Measurements from ENCODE around the gene PLXNB1.

The PLXNB1 gene

DNA sequence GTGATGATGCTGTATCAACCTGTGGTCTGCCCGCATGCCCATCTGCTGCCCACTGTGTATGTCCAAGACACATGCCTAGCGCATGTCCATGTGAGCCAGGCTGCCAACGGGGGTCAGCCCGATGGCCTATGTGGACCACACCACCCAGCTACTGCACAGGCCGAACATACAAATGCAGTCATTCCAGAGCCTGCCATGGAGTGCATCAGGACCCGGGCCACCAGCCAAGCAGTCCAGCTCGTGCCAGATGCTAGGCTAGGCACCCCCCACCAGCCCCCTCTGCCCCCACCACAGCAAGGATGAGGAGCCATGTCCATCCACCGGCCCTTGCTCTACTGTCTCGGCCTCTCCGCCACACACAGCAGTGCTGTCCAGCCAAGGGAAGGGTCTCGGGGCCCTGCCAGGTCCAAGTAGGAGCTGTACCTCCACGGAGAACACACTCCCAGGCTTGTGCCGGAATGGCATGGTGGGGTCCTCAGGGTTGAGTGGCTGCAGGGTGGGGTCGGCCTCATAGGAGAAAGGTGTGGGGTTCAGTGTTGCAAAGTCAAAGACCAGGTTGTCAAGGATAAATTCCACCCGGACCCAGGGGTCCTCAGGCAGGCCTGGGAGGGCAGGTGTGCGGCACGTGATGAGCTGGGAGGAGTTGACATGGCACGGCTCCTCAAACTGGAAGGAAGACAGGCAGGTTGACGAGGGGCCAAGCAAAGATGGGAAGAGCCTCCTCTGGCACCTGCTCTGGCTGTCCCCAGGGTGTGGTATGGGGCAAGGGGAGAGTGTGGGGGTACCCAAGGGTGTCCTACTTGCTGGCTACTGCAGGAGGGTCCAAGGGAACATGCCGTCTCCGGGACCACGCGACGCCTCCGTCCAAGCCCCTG lies 15.3 kb downstream of the PLXNB1 start:
- no peak for DNase-seq (ENCODE audit: low read depth)
- TF ChIP-seq, protein P1, sequence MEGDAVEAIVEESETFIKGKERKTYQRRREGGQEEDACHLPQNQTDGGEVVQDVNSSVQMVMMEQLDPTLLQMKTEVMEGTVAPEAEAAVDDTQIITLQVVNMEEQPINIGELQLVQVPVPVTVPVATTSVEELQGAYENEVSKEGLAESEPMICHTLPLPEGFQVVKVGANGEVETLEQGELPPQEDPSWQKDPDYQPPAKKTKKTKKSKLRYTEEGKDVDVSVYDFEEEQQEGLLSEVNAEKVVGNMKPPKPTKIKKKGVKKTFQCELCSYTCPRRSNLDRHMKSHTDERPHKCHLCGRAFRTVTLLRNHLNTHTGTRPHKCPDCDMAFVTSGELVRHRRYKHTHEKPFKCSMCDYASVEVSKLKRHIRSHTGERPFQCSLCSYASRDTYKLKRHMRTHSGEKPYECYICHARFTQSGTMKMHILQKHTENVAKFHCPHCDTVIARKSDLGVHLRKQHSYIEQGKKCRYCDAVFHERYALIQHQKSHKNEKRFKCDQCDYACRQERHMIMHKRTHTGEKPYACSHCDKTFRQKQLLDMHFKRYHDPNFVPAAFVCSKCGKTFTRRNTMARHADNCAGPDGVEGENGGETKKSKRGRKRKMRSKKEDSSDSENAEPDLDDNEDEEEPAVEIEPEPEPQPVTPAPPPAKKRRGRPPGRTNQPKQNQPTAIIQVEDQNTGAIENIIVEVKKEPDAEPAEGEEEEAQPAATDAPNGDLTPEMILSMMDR (conservative IDR thresholded peaks at IDR 0.05; ENCODE audit: low read length), result no peak
- no peak overlapping the region for H3K4me3 ChIP-seq (ENCODE audit: low read length)

DNA sequence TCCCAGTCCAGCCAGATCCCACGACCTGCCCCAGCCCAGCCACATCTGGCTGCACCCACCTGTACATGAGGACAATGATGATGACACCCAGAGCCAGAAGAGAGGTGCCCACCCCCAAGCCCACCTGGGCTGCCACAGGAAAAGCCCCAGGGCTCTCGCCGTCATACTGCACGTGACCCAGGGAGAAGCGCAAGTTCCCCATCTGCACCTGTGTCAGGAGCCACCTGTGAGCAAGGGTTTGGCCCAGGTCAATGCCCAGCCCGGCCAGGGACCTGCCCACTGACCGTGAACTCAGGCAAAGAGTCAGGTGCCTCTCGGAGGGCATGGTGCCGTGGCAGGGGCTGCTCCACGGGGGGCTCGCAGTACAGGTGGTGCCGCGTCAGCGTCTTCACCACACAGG lies 16.3 kb downstream of the PLXNB1 start:
- no peak for DNase-seq (ENCODE audit: low read depth)
- TF ChIP-seq, protein P1 (conservative IDR thresholded peaks at IDR 0.05; ENCODE audit: low read length), result no peak
- H3K4me3 ChIP-seq (ENCODE audit: low read length), result no peak overlapping the region

DNA sequence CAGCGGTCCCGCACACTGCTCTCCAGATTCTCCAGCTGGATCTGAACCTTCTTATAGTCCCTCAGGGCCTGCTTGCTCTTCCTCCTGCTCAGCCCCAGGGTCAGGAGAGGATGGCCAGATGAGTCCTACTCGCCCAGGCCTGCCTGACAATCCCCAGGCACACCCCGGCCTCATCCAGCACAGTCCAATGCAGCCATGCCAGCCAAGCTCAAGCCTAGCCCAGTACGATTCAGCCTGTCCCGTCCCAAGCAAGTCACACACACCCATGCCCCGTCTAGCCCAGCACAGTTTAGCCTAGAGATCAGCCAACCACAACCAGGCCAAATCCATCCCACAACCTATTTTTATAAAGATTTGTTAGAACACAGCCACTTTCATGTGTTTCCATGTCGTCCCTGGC lies 16.8 kb downstream of the PLXNB1 start:
- no peak overlapping the region for H3K4me3 ChIP-seq (ENCODE audit: low read length)
- TF ChIP-seq, protein P1 (conservative IDR thresholded peaks at IDR 0.05; ENCODE audit: low read length), result no peak
- DNase-seq (ENCODE audit: low read depth), result no peak

GRCh38 chr3:48412375-48413001 lies 17.4 kb downstream of the PLXNB1 start:
- H3K4me3 ChIP-seq (ENCODE audit: low read length), result no peak overlapping the region
- DNase-seq (ENCODE audit: low read depth), result no peak
- TF ChIP-seq, protein P1 (conservative IDR thresholded peaks at IDR 0.05; ENCODE audit: low read length), result no peak

GRCh38 chr3:48411606-48412374 lies 18.1 kb downstream of the PLXNB1 start:
- DNase-seq (ENCODE audit: low read depth), result no peak
- TF ChIP-seq, protein P1 (conservative IDR thresholded peaks at IDR 0.05; ENCODE audit: low read length), result no peak
- no peak overlapping the region for H3K4me3 ChIP-seq (ENCODE audit: low read length)

DNA sequence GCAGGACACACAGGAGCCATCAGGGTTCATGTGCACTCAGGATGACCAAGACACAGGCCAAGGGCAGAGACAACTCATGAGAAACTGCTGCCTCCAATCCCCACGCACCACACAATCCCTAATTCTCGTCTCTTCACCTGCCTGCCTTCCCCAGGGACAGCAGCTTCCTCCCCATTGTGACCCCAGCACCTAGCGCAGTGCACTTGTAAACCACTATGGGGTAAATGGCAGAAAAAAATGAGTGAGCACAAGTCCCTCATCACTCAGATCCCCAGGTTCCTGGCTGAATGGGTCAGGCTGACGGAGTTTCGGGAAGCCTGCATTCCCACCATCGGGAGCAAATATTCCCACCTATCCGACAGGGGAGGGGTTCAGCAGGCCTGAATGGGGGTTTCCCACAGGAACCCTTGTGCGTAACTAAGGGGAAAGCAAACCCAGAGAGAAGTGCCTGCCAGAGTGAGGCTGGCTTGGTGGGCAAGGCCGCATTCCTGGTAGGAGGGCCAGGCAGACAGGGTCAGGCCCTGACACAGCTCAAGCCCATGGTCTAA lies 18.8 kb downstream of the PLXNB1 start:
- no peak for DNase-seq (ENCODE audit: low read depth)
- TF ChIP-seq, protein P1 (conservative IDR thresholded peaks at IDR 0.05; ENCODE audit: low read length), result no peak

More for the DNA sequence above, 18.8 kb downstream of the PLXNB1 start:
- no peak overlapping the region for H3K4me3 ChIP-seq (ENCODE audit: low read length)
